Endothelial cell of umbilical vein (primary cell): Measurements from ENCODE around the gene TRMT1. TPM values are rescaled to one million over a fixed set of nuclear protein-coding genes. Genes with fewer than 3 reads are reported as not detected.

Experiments
- BruUV-seq: library from RNA; stranded (reverse); fragments of 400-500 nt; replicated peaks from 2 replicates; lab custom pipeline; 2021; lab: Mats Ljungman, UMichigan
- CTCF ChIA-PET: fragments of 300-600, 350-600 bp; sonication (Branson Sonifier 250); formaldehyde crosslinking; loops from one replicate; lab custom pipeline; 2021; ENCODE audit warnings: antibody characterized with exemption, inconsistent platforms; lab: Charles Lee
- POLR2A ChIA-PET: fragments of 300-600, 350-600 bp; sonication (Branson Sonifier 250); formaldehyde crosslinking; loops from one replicate; lab custom pipeline; 2021; ENCODE audit warnings: antibody characterized with exemption, inconsistent platforms; lab: Charles Lee
- DNase-seq: peaks from one replicate; pipeline ENCODE4 v3.0.0-alpha.2; 2011; ENCODE audit warnings: low read depth, low spot score
- FAIRE-seq: peaks from 2 replicates; lab custom pipeline; 2011; peaks lifted over from hg19 to GRCh38; lab: Jason Lieb, UNC
- H2AFZ ChIP-seq: 2 replicates; pipeline ENCODE4 v1.6.0; 2012; ENCODE audit warnings: low read depth, low read length, control low read depth, inconsistent platforms
- H3K27ac ChIP-seq: 2 replicates; pipeline ENCODE4 v1.5.1; 2011; ENCODE audit warnings: low read depth, mild to moderate bottlenecking, control low read depth, low read length, moderate library complexity; ENCODE audit not compliant: insufficient read depth
- H3K27me3 ChIP-seq, 2 experiments: 2 replicates each; pipeline versions ENCODE4 v1.6.0 to v1.6.1; 2011; ENCODE audit warnings: low read length in 2 of 2, mixed read lengths in 1 of 2; ENCODE audit not compliant: control insufficient read depth in 2 of 2, insufficient read depth in 2 of 2
- H3K36me3 ChIP-seq, 2 experiments: 2 replicates in 1 of 2; 3 replicates in 1 of 2; pipeline ENCODE4 v1.5.1; 2011; ENCODE audit warnings: low read length in 2 of 2, mild to moderate bottlenecking in 1 of 2, moderate library complexity in 1 of 2; ENCODE audit not compliant: control insufficient read depth in 2 of 2, insufficient read depth in 2 of 2; ENCODE audit errors: extremely low read depth in 1 of 2
- H3K4me1 ChIP-seq: 3 replicates; pipeline ENCODE4 v1.5.1; 2011; ENCODE audit warnings: mild to moderate bottlenecking, low read length; ENCODE audit not compliant: control insufficient read depth, insufficient read depth; ENCODE audit errors: extremely low read depth
- H3K4me2 ChIP-seq: 2 replicates; pipeline ENCODE4 v1.6.1; 2011; ENCODE audit warnings: low read length, control low read depth, mixed read lengths; ENCODE audit not compliant: insufficient read depth
- H3K4me3 ChIP-seq, 3 experiments: fragments of 200-600 bp in 1 of 3; sonication (generic), shearing (Covaris generic) in 1 of 3; replicated peaks in 1 of 3; 2 replicates each; pipeline ENCODE4 v1.5.1; 2011 to 2016; ENCODE audit warnings: control low read depth in 3 of 3, low read length in 3 of 3, mild to moderate bottlenecking in 2 of 3, inconsistent platforms in 1 of 3, low read depth in 1 of 3, moderate library complexity in 1 of 3; ENCODE audit not compliant: insufficient read depth in 1 of 3
- H3K79me2 ChIP-seq: 2 replicates; pipeline ENCODE4 v1.6.0; 2012; ENCODE audit warnings: low read length, inconsistent platforms; ENCODE audit not compliant: control insufficient read depth, insufficient read depth
- H3K9ac ChIP-seq: replicated peaks from 2 replicates; pipeline ENCODE3; 2011; ENCODE audit warnings: low read length, control low read depth; ENCODE audit not compliant: insufficient read depth; ENCODE audit errors: extremely low read depth
- H3K9me1 ChIP-seq: replicated peaks from 3 replicates; pipeline ENCODE4 v1.6.0; 2011; ENCODE audit warnings: mild to moderate bottlenecking, low read length; ENCODE audit not compliant: control insufficient read depth, insufficient read depth; ENCODE audit errors: extremely low read depth
- H3K9me3 ChIP-seq: replicated peaks from 2 replicates; pipeline ENCODE4 v1.5.1; 2012; ENCODE audit warnings: low read length, inconsistent platforms; ENCODE audit not compliant: control insufficient read depth, insufficient read depth
- H4K20me1 ChIP-seq: replicated peaks from 2 replicates; pipeline ENCODE3; 2011; ENCODE audit warnings: mild to moderate bottlenecking, low read length; ENCODE audit not compliant: control insufficient read depth, insufficient read depth; ENCODE audit errors: extremely low read depth
- CTCF ChIP-seq, 2 donors: IDR thresholded peaks; 1 replicate in 1 of 2; 2 replicates in 1 of 2; pipeline ENCODE4 v1.5.1; 2011; ENCODE audit warnings: low read length in 2 of 2, mild to moderate bottlenecking in 2 of 2, moderate library complexity in 2 of 2, control low read depth in 1 of 2, inconsistent platforms in 1 of 2, low read depth in 1 of 2; ENCODE audit not compliant: insufficient read depth in 1 of 2; ENCODE audit errors: extremely low read depth in 1 of 2
- EZH2 ChIP-seq: IDR thresholded peaks from 2 replicates; pipeline ENCODE4 v1.6.1; 2012; ENCODE audit warnings: borderline replicate concordance, low read depth, mild to moderate bottlenecking, moderate library complexity, low read length, inconsistent platforms; ENCODE audit not compliant: severe bottlenecking
- FOS ChIP-seq: IDR thresholded peaks from 2 replicates; pipeline ENCODE4 v1.6.1; 2011; ENCODE audit warnings: mild to moderate bottlenecking, low read length, moderate library complexity, borderline replicate concordance; ENCODE audit not compliant: insufficient read depth
- GATA2 ChIP-seq: IDR thresholded peaks from 2 replicates; pipeline ENCODE4 v1.7.0; 2011; ENCODE audit warnings: low read depth, mild to moderate bottlenecking, moderate library complexity, mixed read lengths, low read length; ENCODE audit not compliant: insufficient read length, insufficient read depth
- JUN ChIP-seq: IDR thresholded peaks from 2 replicates; pipeline ENCODE4 v1.6.1; 2011; ENCODE audit warnings: borderline replicate concordance, low read depth; ENCODE audit not compliant: insufficient read length, insufficient read depth
- MAX ChIP-seq: IDR thresholded peaks from 2 replicates; pipeline ENCODE4 v1.6.1; 2011; ENCODE audit not compliant: insufficient read depth, insufficient read length
- MYC ChIP-seq: IDR thresholded peaks from one replicate; pipeline ENCODE4 v1.6.1; 2011; ENCODE audit warnings: mild to moderate bottlenecking, low read depth, low read length
- POLR2A ChIP-seq: IDR thresholded peaks from 2 replicates; pipeline ENCODE4 v1.6.1; 2012; ENCODE audit warnings: low read depth, mild to moderate bottlenecking, control low read depth, low read length
- POLR2AphosphoS5 ChIP-seq: IDR thresholded peaks from 2 replicates; pipeline ENCODE4 v1.6.1; 2012; ENCODE audit warnings: low read depth, mild to moderate bottlenecking, control low read depth, low read length, moderate library complexity; ENCODE audit not compliant: insufficient read depth
- dilution Hi-C: fragments of 300-500 bp; cut with MboI; formaldehyde crosslinking; loops from one replicate; pipeline ENCODE4 v1.15.0; 2019; ENCODE audit warnings: low sequenced_read_pairs; ENCODE audit not compliant: extremely low pct_ligation_motif_present
- intact Hi-C: fragments of 100-400 bp; cut with micrococcal nuclease; formaldehyde crosslinking; loops from one replicate; pipeline ENCODE4 v1.10.0; 2022
- polyA plus RNA-seq, 4 experiments: library from polyadenylated mRNA; depleted of rRNA in 3 of 4; stranded (reverse) in 3 of 4; unstranded in 1 of 4; fragments of >200 nt; gene quantifications; 2 replicates each; pipeline versions ENCODE4 v1.2.1 to v1.2.3, GENCODE V29; 2011 to 2012; ENCODE audit warnings: missing spikeins in 1 of 4
- total RNA-seq: library from RNA; stranded (reverse); gene quantifications from 2 replicates; pipeline ENCODE4 v1.2.3, GENCODE V29; 2021

The TRMT1 gene
- total and polyA plus RNA-seq, 2 donors (not counting 3 experiments of a cell fraction or from before 2014, with no cell fraction given): 46.3 to 53.0 TPM

- Histone ChIP-seq H4K20me1 (no peaks in the 10 kb centered on the region), H3K9me1 (no peaks in the 10 kb centered on the region), H3K9me3 (no peaks in the 10 kb centered on the region), H3K79me2 (no peaks in the 10 kb centered on the region), H3K4me1 (no peaks in the 10 kb centered on the region), H3K27ac (no peak overlapping the region), H3K9ac (no peak overlapping the region), H3K36me3 (peaks cover 0 to 8% of the 10 kb centered on the region in 2 experiments), H3K4me3 (no peak overlapping the region), H3K4me2 (no peak overlapping the region), H3K27me3 (no peaks in the 10 kb centered on the region), H2AFZ (no peak overlapping the region)
- CTCF ChIA-PET: interaction anchor here (1.3 to 2.2 kb wide), 3 partner anchors 12 to 96 kb away, joined by 4 to 9 read pairs (median 6); no protein-coding TSS in a partner anchor
- intact Hi-C loops: no loop called here
- TF ChIP-seq POLR2AphosphoS5 (no peak), FOS (no peak), POLR2A (no peak), CTCF (IDR thresholded peaks at IDR 0.05; ENCODE audit: extremely low read depth in 1 of 2, insufficient read depth in 1 of 2, low read depth in 1 of 2, low read length in 2 of 2) (no peak), JUN (no peak), GATA2 (no peak), MAX (no peak), EZH2 (no peak), MYC (no peak)
- POLR2A ChIA-PET: no interaction called here
- dilution Hi-C loops: no loop called here
- FAIRE-seq: no peak
- BruUV-seq: no TSS peak
- no peak for DNase-seq
Observed at GRCh38 chr19:13073263-13073662, 43.3 kb downstream of the TRMT1 start.
